HCT116 (cell line): ENCODE data around the gene AGTR1. TPM values are rescaled to one million over a fixed set of nuclear protein-coding genes. Genes with fewer than 3 reads are reported as not detected.

ENCODE experiments used
- ATAC-seq: fragments of 200-7000 bp; cut with Tn5 transposase; 2 replicates; pipeline ENCODE4 v1.9.1; 2020; ENCODE audit warnings: mild to moderate bottlenecking, moderate library complexity
- BruUV-seq: library from RNA; stranded (reverse); fragments of 400-500 nt; replicated peaks from 2 replicates; lab custom pipeline; 2021; lab: Mats Ljungman, UMichigan
- CTCF ChIA-PET: fragments of 300-600 bp; sonication (Branson Sonifier 250); formaldehyde crosslinking; loops from one replicate; lab custom pipeline; 2021; ENCODE audit warnings: antibody characterized with exemption; lab: Charles Lee
- POLR2A ChIA-PET: fragments of 300-600, 350-600 bp; sonication (Branson Sonifier 250); formaldehyde crosslinking; loops from one replicate; lab custom pipeline; 2021; ENCODE audit warnings: antibody characterized with exemption; lab: Charles Lee
- RAD21 ChIA-PET, 2 experiments: fragments of 300-600 bp; sonication (Branson Sonifier 250); formaldehyde crosslinking; loops; one replicate each; lab custom pipeline; 2023; ENCODE audit warnings: low total read pairs in 2 of 2; ENCODE audit not compliant: uncharacterized antibody in 2 of 2, unreplicated experiment in 2 of 2, low non-redundant PET in 1 of 2; lab: Charles Lee
- DNase-seq: peaks from one replicate; pipeline ENCODE4 v3.0.0-alpha.2; 2010; ENCODE audit warnings: low read depth, low spot score
- H2AFZ ChIP-seq: fragments of 200-600 bp; shearing (Covaris generic), sonication (generic); 2 replicates; pipeline ENCODE4 v1.6.1; 2017; ENCODE audit warnings: low read depth, mixed run types, mixed read lengths, antibody characterized with exemption, low read length; ENCODE audit not compliant: poor library complexity, severe bottlenecking
- H3K27ac ChIP-seq: 2 replicates; pipeline ENCODE4 v1.5.1; 2012; ENCODE audit warnings: low read depth, low read length
- H3K27me3 ChIP-seq: fragments of 200-600 bp; sonication (generic); 2 replicates; pipeline ENCODE4 v1.6.1; 2016; ENCODE audit warnings: mixed run types, low read length, mixed read lengths; ENCODE audit not compliant: insufficient read depth
- H3K36me3 ChIP-seq, 2 experiments: fragments of 200-500 bp in 1 of 2; fragments of 200-600 bp in 1 of 2; sonication (Bioruptor generic) in 1 of 2; sonication (generic) in 1 of 2; 2 replicates each; pipeline versions ENCODE4 v1.5.1 to v1.6.1; 2014 to 2016; ENCODE audit warnings: low read length in 2 of 2, inconsistent platforms in 1 of 2, mixed read lengths in 1 of 2, mixed run types in 1 of 2; ENCODE audit not compliant: insufficient read depth in 2 of 2, control insufficient read depth in 1 of 2
- H3K4me1 ChIP-seq, 2 experiments: fragments of 200-600 bp in 1 of 2; sonication (generic) in 1 of 2; 2 replicates each; pipeline versions ENCODE4 v1.5.1 to v1.6.1; 2012 to 2017; ENCODE audit warnings: low read length in 2 of 2, inconsistent platforms in 1 of 2, mild to moderate bottlenecking in 1 of 2, mixed read lengths in 1 of 2, mixed run types in 1 of 2, moderate library complexity in 1 of 2; ENCODE audit not compliant: insufficient read depth in 2 of 2, control insufficient read depth in 1 of 2
- H3K4me2 ChIP-seq: fragments of 200-600 bp; sonication (generic); 2 replicates; pipeline ENCODE4 v1.6.1; 2017; ENCODE audit warnings: mixed run types, low read length, mixed read lengths
- H3K4me3 ChIP-seq, 2 experiments: fragments of 200-600 bp in 1 of 2; sonication (generic) in 1 of 2; replicated peaks in 1 of 2; 2 replicates each; pipeline ENCODE4 v1.5.1; 2011 to 2016; ENCODE audit warnings: low read length in 2 of 2, control low read depth in 1 of 2, low read depth in 1 of 2, mild to moderate bottlenecking in 1 of 2, mixed read lengths in 1 of 2, mixed run types in 1 of 2
- H3K79me2 ChIP-seq: fragments of 200-600 bp; sonication (generic); 2 replicates; pipeline ENCODE4 v1.6.1; 2017; ENCODE audit warnings: mild to moderate bottlenecking, mixed run types, low read length, moderate library complexity, mixed read lengths; ENCODE audit not compliant: insufficient read depth
- H3K9ac ChIP-seq: fragments of 200-600 bp; sonication (generic); 2 replicates; pipeline ENCODE4 v1.6.1; 2016; ENCODE audit warnings: low read length, mixed read lengths
- H3K9me2 ChIP-seq: fragments of 200-600 bp; sonication (generic), shearing (Covaris generic); 2 replicates; pipeline ENCODE4 v1.6.1; 2017; ENCODE audit warnings: mixed run types, mild to moderate bottlenecking, moderate library complexity; ENCODE audit not compliant: insufficient read depth
- H3K9me3 ChIP-seq, 2 experiments: fragments of 200-500 bp in 1 of 2; fragments of 200-600 bp in 1 of 2; sonication (Bioruptor generic) in 1 of 2; sonication (generic) in 1 of 2; 2 replicates each; pipeline ENCODE4 v1.6.1; 2014 to 2017; ENCODE audit warnings: low read length in 2 of 2, mixed read lengths in 2 of 2, inconsistent platforms in 1 of 2, low read depth in 1 of 2, mild to moderate bottlenecking in 1 of 2, mixed run types in 1 of 2, moderate library complexity in 1 of 2; ENCODE audit not compliant: control insufficient read depth in 1 of 2, insufficient read depth in 1 of 2
- H4K20me1 ChIP-seq: fragments of 200-600 bp; sonication (generic), shearing (Covaris generic); 2 replicates; pipeline ENCODE4 v1.6.1; 2017; ENCODE audit warnings: mixed run types, mild to moderate bottlenecking, moderate library complexity; ENCODE audit not compliant: insufficient read depth
- ATF3 ChIP-seq: IDR thresholded peaks from 2 replicates; pipeline ENCODE4 v1.6.1; 2012
- CBX3 ChIP-seq: IDR thresholded peaks from 2 replicates; pipeline ENCODE4 v1.6.1; 2012; ENCODE audit warnings: low read depth
- CEBPB ChIP-seq: IDR thresholded peaks from 2 replicates; pipeline ENCODE4 v1.6.1; 2012; ENCODE audit warnings: low read depth
- CTCF ChIP-seq, 3 experiments: fragments of 200-600 bp in 1 of 3; sonication (generic) in 1 of 3; IDR thresholded peaks in 2 of 3; conservative IDR thresholded peaks in 1 of 3; 2 replicates each; pipeline ENCODE4 v1.5.1; 2012 to 2017; ENCODE audit warnings: low read depth in 2 of 3, low read length in 2 of 3, antibody characterized with exemption in 1 of 3, borderline replicate concordance in 1 of 3, control low read depth in 1 of 3, mild to moderate bottlenecking in 1 of 3, mixed read lengths in 1 of 3, mixed run types in 1 of 3, moderate library complexity in 1 of 3; ENCODE audit not compliant: insufficient read depth in 1 of 3
- EGR1 ChIP-seq: IDR thresholded peaks from 2 replicates; pipeline ENCODE4 v1.6.1; 2012; ENCODE audit warnings: low read depth
- ELF1 ChIP-seq: IDR thresholded peaks from 2 replicates; pipeline ENCODE4 v1.6.1; 2012; ENCODE audit warnings: low read depth, borderline replicate concordance
- EZH2 ChIP-seq: fragments of 200-600 bp; sonication (generic); IDR thresholded peaks from 2 replicates; pipeline ENCODE4 v1.6.1; 2017; ENCODE audit warnings: antibody characterized with exemption, mixed run types
- MAX ChIP-seq: IDR thresholded peaks from 2 replicates; pipeline ENCODE4 v1.6.1; 2012
- RAD21 ChIP-seq: IDR thresholded peaks from 2 replicates; pipeline ENCODE4 v1.6.1; 2012; ENCODE audit warnings: low read depth, mild to moderate bottlenecking
- REST ChIP-seq: IDR thresholded peaks from 2 replicates; pipeline ENCODE4 v1.6.1; 2012; ENCODE audit warnings: low read depth
- SIN3A ChIP-seq: IDR thresholded peaks from 2 replicates; pipeline ENCODE4 v1.6.1; 2012; ENCODE audit warnings: low read depth
- SRF ChIP-seq: IDR thresholded peaks from 2 replicates; pipeline ENCODE4 v1.6.1; 2012; ENCODE audit warnings: low read depth
- TCF7L2 ChIP-seq: IDR thresholded peaks from 2 replicates; pipeline ENCODE4 v1.7.0; 2011; ENCODE audit warnings: borderline replicate concordance, inconsistent platforms; ENCODE audit not compliant: insufficient read depth, insufficient read length; ENCODE audit errors: extremely low read depth
- YY1 ChIP-seq: IDR thresholded peaks from 2 replicates; pipeline ENCODE4 v1.6.1; 2011; ENCODE audit warnings: low read length, low read depth, moderate library complexity, mild to moderate bottlenecking; ENCODE audit not compliant: insufficient replicate concordance; ENCODE audit errors: extremely low read depth
- ZNF274 ChIP-seq: fragments of 200-500 bp; sonication (Bioruptor generic); IDR thresholded peaks from 2 replicates; pipeline ENCODE4 v1.6.1; 2014; ENCODE audit warnings: mild to moderate bottlenecking, low read depth, low read length, inconsistent platforms
- intact Hi-C: fragments of 100-400 bp; cut with micrococcal nuclease; formaldehyde crosslinking; loops from 2 replicates; pipeline ENCODE4 v1.10.0; 2022
- total RNA-seq: library from RNA; stranded (reverse); gene quantifications from one replicate; pipeline ENCODE4 v1.2.1, GENCODE V29; 2021; ENCODE audit not compliant: unreplicated experiment

The AGTR1 gene
- total RNA-seq, 1 experiment from 2014 or later: not detected

GRCh38 chr3:148772361-148772760 is 74.7 kb downstream of the AGTR1 start:
- Histone ChIP-seq H3K4me1 (no peaks in the 10 kb centered on the region), H3K9me2 (no peaks in the 10 kb centered on the region), H3K27ac (no peak overlapping the region), H3K79me2 (no peaks in the 10 kb centered on the region), H3K27me3 (no peaks in the 10 kb centered on the region), H2AFZ (no peak overlapping the region), H3K4me2 (no peak overlapping the region), H3K9ac (no peak overlapping the region), H4K20me1 (no peaks in the 10 kb centered on the region), H3K36me3 (no peaks in the 10 kb centered on the region), H3K9me3 (no peaks in the 10 kb centered on the region), H3K4me3 (no peak overlapping the region)
- ATAC-seq (no peak), DNase-seq (no peak)
- CTCF ChIA-PET: no interaction called here
- BruUV-seq: no TSS peak
- RAD21 ChIA-PET: no interaction called here
- TF ChIP-seq EGR1 (no peak), YY1 (no peak), ATF3 (no peak), ELF1 (no peak), MAX (no peak), SIN3A (no peak), TCF7L2 (no peak), SRF (no peak)
- POLR2A ChIA-PET: no interaction called here
- intact Hi-C loops: no loop called here

GRCh38 chr3:148772835-148773234 is 75.1 kb downstream of the AGTR1 start:
- Histone ChIP-seq H3K4me1 (no peaks in the 10 kb centered on the region), H4K20me1 (no peaks in the 10 kb centered on the region), H3K9me2 (no peaks in the 10 kb centered on the region), H3K4me2 (no peak overlapping the region), H3K4me3 (no peak overlapping the region), H3K9ac (no peak overlapping the region), H3K79me2 (no peaks in the 10 kb centered on the region), H3K27me3 (no peaks in the 10 kb centered on the region), H3K36me3 (no peaks in the 10 kb centered on the region), H3K9me3 (no peaks in the 10 kb centered on the region), H2AFZ (no peak overlapping the region), H3K27ac (no peak overlapping the region)
- ChIA-PET CTCF (no interaction called here), RAD21 (no interaction called here), POLR2A (no interaction called here)
- intact Hi-C loops: no loop called here
- no peak for ATAC-seq
- no TSS peak for BruUV-seq
- no peak for DNase-seq
- TF ChIP-seq CEBPB (no peak), RAD21 (no peak), CBX3 (no peak), EZH2 (no peak), REST (no peak), YY1 (no peak), SIN3A (no peak), ZNF274 (no peak), ATF3 (no peak), CTCF (IDR thresholded peaks at IDR 0.05 in 2 of 3, conservative IDR thresholded peaks at IDR 0.05 in 1 of 3; ENCODE audit: borderline replicate concordance in 1 of 3, insufficient read depth in 1 of 3, low read depth in 2 of 3, low read length in 2 of 3) (no peak)
